ENCODE results near the gene CEP192. TPM values are rescaled to one million over a fixed set of nuclear protein-coding genes. Genes with fewer than 3 reads are reported as not detected.

Gene CEP192
- total and polyA plus RNA-seq, 2 of the 13 experiments (the other 11 are each of a cell fraction or from before 2014, with no cell fraction given), result 15.3 to 24.7 TPM

DNA sequence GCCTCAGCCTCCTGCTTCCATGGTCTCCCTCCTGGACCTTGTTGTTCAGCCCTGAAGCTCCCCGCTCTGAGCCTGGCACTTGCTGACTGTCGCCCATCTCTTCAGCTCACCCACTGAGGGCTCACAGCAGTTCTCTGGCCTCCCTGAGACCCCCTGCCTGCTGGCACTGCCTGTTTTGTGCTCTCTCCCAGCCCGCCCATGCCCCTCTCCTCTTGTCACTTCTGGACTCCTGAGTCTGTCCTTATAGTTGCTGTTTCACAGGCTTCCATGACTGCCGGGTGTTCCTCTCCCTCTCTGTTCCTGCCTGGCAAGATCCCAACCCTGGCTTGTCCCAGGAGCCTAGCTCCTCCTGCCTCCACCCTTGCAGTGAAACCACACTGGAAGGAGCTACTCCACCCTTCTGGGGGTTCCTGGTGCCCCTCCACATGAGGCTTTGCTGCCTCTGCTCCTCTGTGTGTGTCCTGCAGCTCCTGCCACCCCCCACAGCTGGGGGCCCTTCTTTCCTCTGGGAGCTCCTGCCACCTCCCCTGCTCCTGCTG is 110.6 kb downstream of the CEP192 start (continued):
- TF ChIP-seq ZBTB49 (CRISPR knock-in tag; IDR thresholded peaks at IDR 0.05; ENCODE audit: borderline replicate concordance) (no peak), TBX3 (IDR thresholded peaks at IDR 0.05; ENCODE audit: borderline replicate concordance) (no peak)

GRCh38 chr18:13103366-13103765 is 112.2 kb downstream of the CEP192 start:
- Histone ChIP-seq H2AFZ (ENCODE audit: low read length) (no peak overlapping the region), H3K9me3 (ENCODE audit: low read length) (no peaks in the 10 kb centered on the region), H3K27ac (ENCODE audit: extremely low read length, insufficient read depth, low read length) (no peak overlapping the region), H3K9ac (ENCODE audit: insufficient read depth, low read depth, low read length) (no peak overlapping the region), H3K4me1 (ENCODE audit: insufficient read depth, low read length) (no peaks in the 10 kb centered on the region), H4K20me1 (ENCODE audit: insufficient read depth, low read length) (no peaks in the 10 kb centered on the region), H3K4me3 (replicated peaks in 1 of 3; ENCODE audit: insufficient read depth in 1 of 3, low read depth in 2 of 3, low read length in 3 of 3) (no peak overlapping the region), H3K4me2 (ENCODE audit: low read depth, low read length) (no peak overlapping the region), H3K36me3 (replicated peaks in 1 of 2; ENCODE audit: control insufficient read depth in 1 of 2, insufficient read depth in 2 of 2, low read length in 2 of 2) (peaks cover 14 to 62% of the 10 kb centered on the region in 2 experiments), H3K79me2 (ENCODE audit: insufficient read depth, low read length) (no peaks in the 10 kb centered on the region), H3K27me3 (ENCODE audit: control insufficient read depth in 1 of 2, insufficient read depth in 2 of 2, low read length in 2 of 2) (no peaks in the 10 kb centered on the region)
- POLR2A ChIA-PET, result no interaction called here
- 93% methylated on average over 6 of the region's 6 CpGs for WGBS (ENCODE audit: low lambda C conversion rate)
- intact Hi-C loops (cut with micrococcal nuclease; ENCODE audit: unreplicated experiment) (no loop called here), in situ Hi-C loops (cut with HindIII; ENCODE audit: extremely low pct_ligation_motif_present, low pct_unique_long_range_greater_than_20kb) (no loop called here)
- DNase-seq (ENCODE audit: low spot score), result no peak
- FAIRE-seq, result no peak
- CTCF ChIA-PET (ENCODE audit: low intra/inter-chr PET ratio, low total read pairs), result no interaction called here
- BruUV-seq (replicated peaks), result no TSS peak
- ATAC-seq, result no peak
- TF ChIP-seq, protein P1, sequence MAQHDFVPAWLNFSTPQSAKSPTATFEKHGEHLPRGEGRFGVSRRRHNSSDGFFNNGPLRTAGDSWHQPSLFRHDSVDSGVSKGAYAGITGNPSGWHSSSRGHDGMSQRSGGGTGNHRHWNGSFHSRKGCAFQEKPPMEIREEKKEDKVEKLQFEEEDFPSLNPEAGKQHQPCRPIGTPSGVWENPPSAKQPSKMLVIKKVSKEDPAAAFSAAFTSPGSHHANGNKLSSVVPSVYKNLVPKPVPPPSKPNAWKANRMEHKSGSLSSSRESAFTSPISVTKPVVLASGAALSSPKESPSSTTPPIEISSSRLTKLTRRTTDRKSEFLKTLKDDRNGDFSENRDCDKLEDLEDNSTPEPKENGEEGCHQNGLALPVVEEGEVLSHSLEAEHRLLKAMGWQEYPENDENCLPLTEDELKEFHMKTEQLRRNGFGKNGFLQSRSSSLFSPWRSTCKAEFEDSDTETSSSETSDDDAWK (CRISPR knock-in tag; IDR thresholded peaks at IDR 0.05), result no peak
- TF ChIP-seq SUZ12 (IDR thresholded peaks at IDR 0.05; ENCODE audit: low read depth, low read length), result no peak
- TF ChIP-seq MLXIP (CRISPR knock-in tag; IDR thresholded peaks at IDR 0.05; ENCODE audit: borderline replicate concordance), result no peak
- TF ChIP-seq, protein P2, sequence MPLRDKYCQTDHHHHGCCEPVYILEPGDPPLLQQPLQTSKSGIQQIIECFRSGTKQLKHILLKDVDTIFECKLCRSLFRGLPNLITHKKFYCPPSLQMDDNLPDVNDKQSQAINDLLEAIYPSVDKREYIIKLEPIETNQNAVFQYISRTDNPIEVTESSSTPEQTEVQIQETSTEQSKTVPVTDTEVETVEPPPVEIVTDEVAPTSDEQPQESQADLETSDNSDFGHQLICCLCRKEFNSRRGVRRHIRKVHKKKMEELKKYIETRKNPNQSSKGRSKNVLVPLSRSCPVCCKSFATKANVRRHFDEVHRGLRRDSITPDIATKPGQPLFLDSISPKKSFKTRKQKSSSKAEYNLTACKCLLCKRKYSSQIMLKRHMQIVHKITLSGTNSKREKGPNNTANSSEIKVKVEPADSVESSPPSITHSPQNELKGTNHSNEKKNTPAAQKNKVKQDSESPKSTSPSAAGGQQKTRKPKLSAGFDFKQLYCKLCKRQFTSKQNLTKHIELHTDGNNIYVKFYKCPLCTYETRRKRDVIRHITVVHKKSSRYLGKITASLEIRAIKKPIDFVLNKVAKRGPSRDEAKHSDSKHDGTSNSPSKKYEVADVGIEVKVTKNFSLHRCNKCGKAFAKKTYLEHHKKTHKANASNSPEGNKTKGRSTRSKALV (CRISPR knock-in tag; IDR thresholded peaks at IDR 0.05), result no peak
- no peak for TF ChIP-seq NFKB2 (CRISPR knock-in tag; IDR thresholded peaks at IDR 0.05; ENCODE audit: borderline replicate concordance)
- TF ChIP-seq TARDBP (CRISPR knock-in tag; IDR thresholded peaks at IDR 0.05), result no peak
- TF ChIP-seq ZMYM2 (CRISPR knock-in tag; IDR thresholded peaks at IDR 0.05), result no peak
- TF ChIP-seq NRL (CRISPR knock-in tag; IDR thresholded peaks at IDR 0.05; ENCODE audit: borderline replicate concordance), result no peak
- TF ChIP-seq RARA (CRISPR knock-in tag; IDR thresholded peaks at IDR 0.05), result no peak
- no peak for TF ChIP-seq DRAP1 (CRISPR knock-in tag; IDR thresholded peaks at IDR 0.05)
- no peak for TF ChIP-seq GFI1 (CRISPR knock-in tag; IDR thresholded peaks at IDR 0.05; ENCODE audit: borderline replicate concordance)

All from HepG2 (cell line).